DMS53 treated with DMSO at 0.1 percent for 48 hours (cell line): ENCODE data around the gene GCSAML.
A peak's percentile ranks its signal among the peaks of the same experiment; 100 is the strongest.
"Not testable (repeated sequence)": the region's sequence is repeated elsewhere in the genome, so short reads cannot be mapped to it uniquely, and the experiment has no call there.

Source experiments
- DNase-seq: peaks from one replicate; lab custom pipeline; 2025; ENCODE audit not compliant: unreplicated experiment; lab: John Stamatoyannopoulos, UW

GCSAML gene

GRCh38 chr1:247548769-247549182 is at the start of gene GCSAML:
Gene GCSAML (plus strand): TSS chr1:247549134. CDS start chr1:247549192, 58 bp downstream.
- DNase-seq, result no peak

- no peak for DNase-seq
These were observed 48.1 kb upstream of the GCSAML start for GRCh38 chr1:247500865-247501264.

- DNase-seq, result no peak
These were observed 42.1 kb upstream of the GCSAML start for GRCh38 chr1:247506831-247507230.

GRCh38 chr1:247517795-247518612 is 30.9 kb upstream of the GCSAML start:
- DNase-seq, result peak; percentile 21

GRCh38 chr1:247518613-247518891 is 30.4 kb upstream of the GCSAML start:
- no peak for DNase-seq

GRCh38 chr1:247521886-247522285 is 27.0 kb upstream of the GCSAML start:
- DNase-seq, result not testable (repeated sequence)

GRCh38 chr1:247528812-247529474 is 20.0 kb upstream of the GCSAML start:
- DNase-seq, result peak; percentile 8

GRCh38 chr1:247529771-247530355 is 19.1 kb upstream of the GCSAML start:
- DNase-seq, result no peak

- DNase-seq, result no peak
These were observed 18.1 kb upstream of the GCSAML start for GRCh38 chr1:247530785-247531184.

GRCh38 chr1:247531937-247532336 is 17.0 kb upstream of the GCSAML start:
- no peak for DNase-seq

GRCh38 chr1:247535402-247535801 is 13.5 kb upstream of the GCSAML start:
- no peak for DNase-seq

- DNase-seq, result no peak
These were observed 12.6 kb upstream of the GCSAML start, which contains the start of gene OR2C3 for GRCh38 chr1:247536340-247536739. Gene OR2C3 (minus strand): TSS chr1:247536440. CDS start chr1:247532511, 3,929 bp downstream.

- DNase-seq, result no peak
These were observed 10.4 kb upstream of the GCSAML start for GRCh38 chr1:247538561-247538960.

- no peak for DNase-seq
These were observed 9.7 kb upstream of the GCSAML start for GRCh38 chr1:247539215-247539614.

GRCh38 chr1:247540581-247540980 is 8.4 kb upstream of the GCSAML start:
- DNase-seq, result no peak

- no peak for DNase-seq
These were observed 6.1 kb upstream of the GCSAML start for GRCh38 chr1:247542811-247543210.

- DNase-seq, result no peak
These were observed 842 bp upstream of the GCSAML start for GRCh38 chr1:247548092-247548491.

GRCh38 chr1:247551721-247552120 is 2.8 kb downstream of the GCSAML start:
- no peak for DNase-seq

- no peak for DNase-seq
These were observed 3.3 kb downstream of the GCSAML start for GRCh38 chr1:247552231-247552630.

- DNase-seq, result no peak
These were observed 9.2 kb downstream of the GCSAML start for GRCh38 chr1:247557926-247558674.

GRCh38 chr1:247561711-247562110 is 12.8 kb downstream of the GCSAML start:
- no peak for DNase-seq
